GM18502 (cell line): ENCODE results near the gene KLRC1.
"Not testable (repeated sequence)": the region's sequence is repeated elsewhere in the genome, so short reads cannot be mapped to it uniquely, and the experiment has no call there.

ENCODE experiments used
- ATAC-seq: cut with Tn5 transposase; IDR thresholded peaks from one replicate; pipeline ENCODE4 v1.9.1; 2021; ENCODE audit warnings: mild to moderate bottlenecking; ENCODE audit not compliant: unreplicated experiment, poor library complexity

Gene KLRC1

DNA sequence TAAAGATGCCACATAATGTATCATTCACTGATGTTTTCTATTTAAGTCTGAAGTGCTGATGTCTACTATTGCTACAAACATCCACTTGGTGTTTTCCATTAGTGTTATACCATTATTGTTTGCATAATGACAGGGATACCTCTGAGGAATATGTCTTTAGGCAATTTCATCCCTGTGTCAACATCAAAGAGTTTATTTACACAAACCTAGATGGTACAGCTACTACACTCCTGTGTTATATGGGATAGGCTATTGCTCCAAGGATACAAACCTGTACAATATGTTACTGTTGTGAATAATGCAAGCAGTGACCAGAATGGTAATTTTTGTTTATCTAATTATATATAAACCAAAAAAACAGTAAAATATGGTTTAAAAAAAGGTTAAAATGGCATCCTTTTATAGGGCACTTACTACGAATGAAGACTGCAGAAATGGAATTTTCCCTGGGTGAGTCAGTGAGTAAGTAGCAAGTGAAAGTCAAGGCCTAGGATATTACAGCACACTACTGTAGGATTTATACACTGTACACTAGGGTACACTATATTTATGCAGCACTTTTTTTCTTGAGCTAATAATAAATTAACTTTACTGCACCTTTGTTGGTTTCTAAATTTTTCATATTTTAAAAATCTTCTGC, 28.8 kb downstream of the KLRC1 start:
- not testable (repeated sequence) for ATAC-seq

DNA sequence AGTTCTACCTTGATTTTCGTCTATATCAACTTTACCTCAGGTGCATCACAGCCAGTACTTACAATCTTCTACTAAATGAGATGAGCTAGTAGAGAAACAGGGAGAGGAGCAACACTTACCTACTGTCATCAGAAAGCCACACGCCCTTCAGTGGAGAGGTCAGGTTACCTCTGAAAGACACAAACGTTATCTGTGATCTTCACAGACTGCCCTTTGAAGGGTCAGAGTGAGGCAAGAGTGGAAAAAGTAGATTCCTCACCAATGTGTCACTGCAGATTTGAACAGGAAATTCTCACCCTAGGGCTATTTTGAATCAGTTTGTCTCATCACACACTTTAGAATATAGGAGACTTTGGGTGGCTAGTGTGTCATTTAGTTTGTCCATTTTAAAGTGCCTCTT, 31.0 kb downstream of the KLRC1 start:
- ATAC-seq = not testable (repeated sequence)

DNA sequence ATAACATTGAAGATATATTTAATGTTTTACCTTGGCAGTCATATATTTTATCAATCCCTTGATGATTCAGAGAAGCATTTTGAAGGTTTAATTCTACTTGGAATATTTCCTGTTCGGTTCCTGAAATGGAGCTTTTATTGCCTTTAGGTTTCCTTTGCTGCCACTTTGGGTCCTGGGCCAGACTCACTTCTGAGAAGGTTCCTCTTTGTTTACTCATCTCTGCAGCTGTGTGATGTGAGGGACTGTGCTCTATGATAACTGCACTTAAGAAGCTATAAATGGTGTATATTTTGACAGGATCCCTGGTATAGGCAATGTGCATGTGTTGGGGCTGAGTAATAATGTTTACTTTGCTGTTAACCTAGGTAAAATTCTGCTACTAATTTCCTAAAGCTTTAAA, 32.8 kb downstream of the KLRC1 start, which contains the start of gene KLRC3:
Gene KLRC3, minus strand, starts transcription at position 262 of the 400 bp plus-strand sequence. Its CDS starts 45 bp downstream, at position 217.
- ATAC-seq = not testable (repeated sequence)

DNA sequence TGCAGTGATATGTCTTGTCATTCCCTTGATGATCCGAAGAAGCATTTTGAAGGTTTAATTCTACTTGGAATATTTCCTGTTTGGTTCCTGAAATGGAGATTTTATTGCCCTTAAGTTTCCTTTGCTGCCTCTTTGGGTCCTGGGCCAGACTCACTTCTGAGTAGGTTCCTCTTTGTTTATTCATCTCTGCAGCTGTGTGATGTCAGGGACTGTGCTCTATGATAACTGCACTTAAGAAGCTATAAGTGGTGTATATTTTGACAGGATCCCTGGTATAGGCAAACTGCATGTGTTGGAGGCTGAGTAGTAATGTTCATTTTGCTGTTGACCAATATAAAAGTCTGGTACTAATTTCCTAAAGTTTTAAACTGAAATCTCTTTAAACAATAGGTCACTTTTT, 43.8 kb downstream of the KLRC1 start, which contains the start of gene KLRC4:
Gene KLRC4, minus strand, starts transcription at position 366 of the 400 bp plus-strand sequence. Its CDS starts 182 bp downstream, at position 184.
- no peak for ATAC-seq

DNA sequence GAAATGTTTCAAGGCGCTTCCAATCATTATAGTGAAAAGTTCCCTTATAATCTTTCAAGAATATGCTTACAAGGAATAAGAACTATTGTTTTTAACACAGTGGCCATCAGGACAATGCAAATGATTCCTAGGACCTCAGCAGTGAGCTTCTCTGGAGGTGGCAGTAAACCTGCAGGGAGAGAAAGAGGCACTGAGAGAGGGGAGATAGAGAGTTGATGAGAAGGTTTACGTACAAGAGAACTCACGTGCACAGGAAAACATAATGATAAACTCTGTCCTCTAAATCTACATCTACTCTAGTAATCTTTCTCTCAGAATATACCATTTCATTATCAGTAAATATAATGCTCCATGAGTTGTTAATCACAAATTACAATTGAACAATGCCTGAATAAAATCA, 44.3 kb downstream of the KLRC1 start:
- no peak for ATAC-seq

DNA sequence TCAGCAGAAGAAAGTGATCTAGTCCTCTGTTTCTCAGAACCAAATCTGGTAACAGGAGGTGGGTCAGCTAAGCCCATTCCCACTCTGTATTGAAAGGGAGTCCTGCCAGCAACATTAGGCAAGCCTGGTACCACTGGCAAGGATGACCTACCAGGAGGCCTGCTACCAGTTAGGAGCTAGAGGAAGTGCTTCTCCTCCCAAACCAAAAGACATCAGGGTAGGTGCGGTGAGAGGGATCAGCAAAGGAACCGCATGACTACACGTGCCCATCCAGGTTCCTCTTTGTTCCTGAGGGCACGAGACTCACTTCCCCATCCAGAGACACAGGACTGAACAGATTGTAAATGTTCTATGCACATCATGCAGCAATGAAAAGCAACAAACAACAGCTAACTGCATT, 46.5 kb downstream of the KLRC1 start:
- ATAC-seq = no peak

DNA sequence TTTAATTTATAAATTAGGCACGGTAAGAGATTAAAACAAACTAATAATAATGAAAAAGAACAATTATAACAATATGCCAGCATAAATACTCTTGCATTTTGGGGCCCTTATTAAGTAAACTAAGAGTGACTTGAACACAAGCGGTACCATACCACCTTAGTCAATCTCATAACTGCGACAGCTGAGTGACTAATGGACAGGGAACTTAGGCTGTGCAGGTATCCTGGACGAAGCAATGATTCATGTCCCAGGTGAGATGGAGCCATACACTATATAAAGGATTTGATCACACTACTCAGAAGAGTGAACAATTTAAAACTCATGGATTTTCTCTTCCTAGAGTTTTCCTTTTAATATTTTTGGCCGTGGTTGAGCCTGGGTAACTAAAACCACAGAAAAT, 47.9 kb downstream of the KLRC1 start:
- ATAC-seq = no peak

DNA sequence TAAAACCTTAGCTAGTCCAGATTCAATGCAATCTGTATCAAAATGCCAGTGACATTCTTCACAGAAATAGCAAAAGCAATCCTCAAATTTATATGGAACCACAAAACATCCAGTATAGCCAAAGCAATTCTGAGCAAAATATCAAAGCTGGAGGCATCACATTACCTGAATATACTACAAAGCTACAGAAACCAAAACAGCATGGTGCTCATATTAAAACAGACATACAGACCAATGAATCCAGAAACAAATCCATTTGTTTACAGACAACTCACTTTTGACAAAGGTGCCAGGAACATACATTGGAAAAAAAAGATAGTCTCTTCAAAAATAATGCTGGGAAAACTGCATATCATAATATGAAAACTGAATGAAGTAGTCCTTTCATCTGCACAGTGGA, 48.4 kb downstream of the KLRC1 start:
- ATAC-seq = no peak

DNA sequence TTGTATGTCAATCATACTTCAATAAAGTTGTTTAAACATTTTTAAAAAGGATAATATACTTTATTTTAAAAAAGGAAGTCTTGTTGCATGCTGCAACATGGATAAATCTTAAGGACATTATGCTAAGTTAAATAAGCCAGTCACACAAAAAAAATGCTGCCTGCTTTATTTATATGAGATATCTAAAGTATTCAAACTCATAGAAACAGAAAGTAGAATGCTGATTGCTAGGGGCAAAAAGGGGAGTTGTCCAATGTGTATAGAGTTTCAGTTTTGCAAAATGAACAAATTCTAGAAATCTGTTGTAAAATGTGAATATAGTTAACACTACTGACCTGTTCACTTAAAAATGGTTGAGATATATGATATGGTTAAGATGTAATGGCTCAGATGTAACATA, 52.3 kb downstream of the KLRC1 start:
- no peak for ATAC-seq

DNA sequence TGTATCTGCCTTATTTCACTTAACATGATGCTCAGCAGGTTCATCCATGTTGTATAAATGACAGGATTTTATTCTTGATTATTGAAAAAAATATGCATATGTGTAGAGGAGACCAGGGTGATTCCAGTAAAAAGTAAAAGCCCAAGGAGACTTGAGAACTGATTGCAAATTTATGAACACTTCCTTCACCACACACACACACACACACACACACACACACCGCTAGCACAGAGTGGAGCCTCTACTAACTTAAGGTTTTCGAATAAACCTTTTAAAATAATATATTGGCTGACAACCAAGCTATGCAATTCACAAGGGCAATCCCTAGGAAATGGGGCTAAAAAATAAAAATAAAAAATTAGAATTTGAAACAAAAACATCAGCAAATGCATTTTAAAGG, 55.0 kb downstream of the KLRC1 start:
- no peak for ATAC-seq

DNA sequence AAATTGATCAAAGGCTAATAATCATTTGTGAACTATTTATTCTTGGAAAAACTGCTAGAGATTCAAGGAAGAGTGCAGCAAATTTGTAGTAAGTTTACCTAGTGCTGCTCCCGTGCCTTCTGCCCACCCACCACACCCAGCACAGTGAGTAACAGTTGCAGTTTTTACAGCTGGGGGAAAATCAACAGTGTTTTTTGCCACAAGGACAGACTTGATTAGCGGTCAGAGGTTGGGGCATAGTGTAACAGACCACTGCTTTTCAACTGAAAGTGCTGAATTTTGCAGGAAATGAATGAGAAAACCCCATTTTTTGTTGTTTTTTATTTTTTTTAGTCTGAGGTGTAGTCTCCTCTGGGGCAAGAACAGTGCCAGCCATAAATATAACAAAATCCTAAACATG, 55.9 kb downstream of the KLRC1 start:
- no peak for ATAC-seq

DNA sequence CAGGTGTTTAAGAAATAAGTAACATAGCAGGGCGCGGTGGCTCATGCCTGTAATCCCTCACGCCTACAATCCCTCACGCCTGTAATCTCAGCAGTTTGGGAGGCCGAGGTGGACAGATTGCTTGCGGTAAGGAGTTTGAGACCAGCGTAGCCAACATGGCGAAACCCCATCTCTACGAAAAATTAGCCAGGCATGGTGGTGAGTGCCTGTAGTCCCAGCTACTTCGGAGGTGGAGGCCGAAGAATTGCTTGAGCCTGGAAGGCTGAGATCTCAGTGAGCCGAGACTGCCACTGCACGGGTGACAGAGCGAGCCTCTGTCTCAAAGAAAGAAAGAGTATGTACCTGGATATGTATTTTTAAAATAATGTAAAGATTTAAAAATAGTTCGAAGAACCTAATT, 57.0 kb downstream of the KLRC1 start:
- ATAC-seq = not testable (repeated sequence)
